GM19328 (cell line): ENCODE results near the gene CCR9.

Source experiments
- ATAC-seq: cut with Tn5 transposase; IDR thresholded peaks from one replicate; pipeline ENCODE4 v1.9.1; 2021; ENCODE audit warnings: mild to moderate bottlenecking, moderate library complexity; ENCODE audit not compliant: unreplicated experiment

Gene CCR9

DNA sequence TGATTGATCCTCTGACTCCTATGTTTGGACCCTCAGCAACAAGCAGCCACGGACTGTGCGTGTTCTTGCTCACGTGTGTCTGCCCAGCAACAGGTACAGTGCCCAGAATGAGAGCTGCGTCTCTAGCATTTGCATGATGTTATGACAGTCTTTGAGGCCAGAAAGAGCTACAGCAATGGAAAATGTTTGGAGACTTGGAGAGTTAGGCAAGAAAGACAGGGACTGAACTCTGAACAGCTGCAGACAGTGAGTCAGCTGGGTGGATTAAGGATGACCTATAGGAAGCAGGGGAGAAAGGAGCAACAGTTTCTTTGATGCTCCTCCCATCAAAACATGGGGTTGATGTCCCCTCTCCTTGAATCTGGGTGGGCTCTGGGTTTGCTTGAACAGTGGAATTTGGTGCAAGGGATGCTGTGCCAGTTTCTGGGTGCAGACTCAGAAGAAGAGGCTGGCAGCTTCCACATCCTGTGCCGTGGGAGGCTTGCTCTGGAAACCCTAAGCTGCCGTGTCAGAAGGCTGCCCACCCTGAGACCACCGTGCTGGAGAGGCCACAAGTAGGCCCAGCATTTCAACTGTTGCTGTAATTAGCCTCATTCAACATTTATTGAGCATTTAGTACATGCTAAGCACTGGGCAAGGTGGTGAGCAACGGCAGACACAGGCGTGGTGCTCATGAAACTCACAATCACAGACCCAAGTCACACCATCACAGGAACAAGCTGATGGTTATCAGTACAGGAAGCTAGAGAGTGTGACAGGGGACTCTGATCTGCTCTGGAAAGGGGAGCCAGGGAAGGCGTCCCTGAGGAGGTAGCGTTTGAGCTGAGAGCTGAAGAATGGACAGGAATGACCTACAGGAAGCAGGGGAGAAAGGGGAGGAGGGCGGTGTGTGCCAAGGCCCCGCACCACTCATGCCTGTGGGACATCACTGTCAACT, 21.7 kb downstream of the CCR9 start:
- ATAC-seq = no peak

DNA sequence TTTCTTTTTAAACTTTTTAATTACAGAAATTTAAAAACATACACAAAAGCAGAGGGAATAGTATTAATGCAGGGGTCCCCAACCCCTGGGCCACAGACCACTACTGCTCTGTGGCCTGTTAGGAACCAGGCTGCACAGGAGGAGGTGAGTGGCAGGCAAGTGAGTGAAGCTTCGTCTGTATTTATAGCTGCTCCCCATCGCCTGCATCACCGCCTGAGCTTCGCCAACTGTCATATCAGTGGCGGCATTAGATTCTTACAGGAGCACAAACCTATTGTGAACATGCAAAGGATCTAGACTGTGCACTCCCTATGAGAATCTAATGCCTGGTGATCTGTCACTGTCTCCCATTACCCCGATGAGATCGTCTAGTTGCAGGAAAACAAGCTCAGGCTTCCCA, 22.4 kb downstream of the CCR9 start:
- no peak for ATAC-seq

DNA sequence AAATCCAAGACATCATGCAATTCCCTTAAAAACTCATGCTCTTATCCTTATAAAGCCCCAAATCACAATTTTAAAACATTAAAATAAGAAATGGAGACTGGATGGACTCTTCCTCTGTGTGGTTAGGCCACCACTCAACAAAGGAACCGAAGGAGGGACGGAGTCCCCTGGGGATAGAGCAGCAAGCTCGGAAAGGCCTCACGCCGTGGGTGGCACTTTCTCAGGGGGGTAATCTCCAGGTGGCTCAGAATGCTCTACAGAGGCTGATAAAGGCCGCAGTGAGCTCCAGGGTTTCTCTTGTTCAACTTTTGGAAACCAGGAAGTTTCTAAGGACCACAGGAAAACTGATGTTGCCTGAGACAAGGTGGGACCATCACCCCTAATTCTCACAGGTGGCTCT, 23.2 kb downstream of the CCR9 start:
- no peak for ATAC-seq

DNA sequence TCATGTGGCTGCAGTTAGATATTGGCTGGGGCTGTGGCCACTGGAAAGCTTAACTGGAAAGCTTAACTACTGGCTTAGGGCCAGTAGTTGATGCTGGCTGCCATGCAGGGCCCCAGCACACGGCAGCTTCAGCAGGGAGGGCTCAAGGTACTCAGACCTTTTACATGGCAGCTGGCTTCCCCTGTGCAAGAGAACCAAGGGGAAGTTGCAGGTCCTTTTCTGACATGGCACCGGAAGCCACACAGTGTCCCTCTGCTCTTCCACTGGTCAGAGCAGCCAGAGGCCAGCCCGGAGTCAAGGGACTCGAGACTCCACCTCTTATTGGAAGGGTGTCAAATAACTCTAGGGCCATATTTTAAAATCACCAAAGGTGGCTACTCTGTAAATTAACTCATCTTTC, 24.5 kb downstream of the CCR9 start:
- no peak for ATAC-seq

DNA sequence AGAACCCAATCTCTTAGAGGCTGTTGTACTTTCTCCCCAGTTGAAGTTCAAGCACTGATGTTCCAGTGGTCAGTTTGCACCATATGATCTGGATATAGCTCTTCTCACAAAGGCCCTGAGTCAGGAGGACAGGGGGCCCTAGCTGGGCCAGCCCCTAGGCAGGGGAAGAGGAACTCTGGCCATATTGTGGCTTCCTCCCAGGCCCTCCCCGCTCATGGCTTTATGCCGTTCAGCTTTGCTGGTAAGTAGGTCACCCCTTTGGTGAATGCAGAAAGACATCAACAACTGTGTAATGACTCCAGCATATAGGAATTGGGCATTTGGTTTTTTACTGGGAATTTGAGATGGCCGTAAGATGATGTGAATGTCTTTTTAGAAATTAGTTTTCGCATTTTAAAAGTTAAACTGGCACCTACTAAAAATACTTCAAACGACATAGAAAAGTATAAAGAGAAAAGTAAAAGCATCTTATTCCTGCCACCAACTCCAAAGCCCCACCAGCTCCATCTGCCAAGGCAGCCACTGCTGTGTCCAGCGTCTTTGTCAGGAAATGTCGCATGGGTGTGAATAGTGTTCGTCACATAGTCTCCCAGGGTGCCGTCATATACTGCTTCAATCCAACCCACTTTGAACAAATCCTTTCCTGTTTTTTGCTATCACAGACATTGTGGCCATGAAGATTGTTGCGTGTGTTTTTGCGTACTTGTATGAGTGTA, 25.3 kb downstream of the CCR9 start:
- no peak for ATAC-seq

DNA sequence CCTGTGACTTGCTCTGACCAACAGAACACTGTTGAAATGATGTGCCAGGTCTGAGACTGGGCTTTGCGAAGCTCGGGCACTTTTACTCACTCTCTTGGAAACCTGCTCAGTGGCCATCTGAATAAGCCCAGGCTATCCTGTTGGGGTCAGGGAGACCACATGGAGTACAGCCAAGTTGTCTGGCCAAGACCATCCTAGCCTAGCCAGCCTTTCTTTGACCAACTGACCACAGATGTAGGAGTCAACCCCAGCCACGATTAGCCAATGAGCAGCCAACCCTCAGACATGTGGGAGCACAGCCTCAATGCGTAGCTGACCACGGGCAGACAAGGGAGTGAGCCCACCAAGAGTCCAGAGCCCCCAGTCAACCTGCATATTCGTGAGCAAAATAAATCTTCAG, 26.1 kb downstream of the CCR9 start:
- ATAC-seq = no peak

- ATAC-seq = no peak
Observed at GRCh38 chr3:45914362-45915058, 28.2 kb downstream of the CCR9 start.

- ATAC-seq = no peak
Observed at GRCh38 chr3:45915059-45915439, 28.7 kb downstream of the CCR9 start.

DNA sequence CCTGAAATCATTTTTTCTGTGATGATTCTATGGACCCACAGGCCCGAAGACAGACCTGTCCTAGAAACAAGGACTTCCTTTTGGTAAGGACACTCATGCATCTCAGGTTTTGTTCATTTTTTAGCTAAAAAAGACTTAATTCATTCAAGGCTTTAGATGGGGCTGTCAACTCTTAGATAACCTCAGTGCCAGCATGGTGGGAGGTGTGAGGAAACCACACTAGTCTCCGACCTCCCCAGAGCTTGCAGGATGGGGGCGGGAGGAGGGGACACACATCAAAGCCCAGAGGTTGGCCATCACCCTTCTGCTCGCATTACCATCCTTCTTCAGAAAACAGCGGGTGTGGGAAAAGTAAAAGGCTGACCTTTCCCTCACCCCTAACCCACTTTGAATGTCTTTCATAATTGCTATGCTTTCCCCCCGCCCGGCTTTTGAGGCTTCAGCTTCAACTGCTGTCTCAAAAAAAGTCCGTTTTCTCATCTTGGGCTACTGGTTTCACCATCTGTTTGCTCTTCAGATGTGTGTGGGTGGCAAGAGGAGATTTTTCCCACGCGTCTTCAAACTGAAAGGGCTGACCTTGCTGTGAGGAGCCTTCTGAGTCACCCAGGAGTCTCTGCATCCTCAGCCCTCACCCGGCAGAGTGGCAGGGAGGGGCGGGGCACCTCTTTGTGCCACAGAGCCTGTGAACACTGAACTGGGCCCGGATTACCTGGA, 29.3 kb downstream of the CCR9 start:
- ATAC-seq = peak; percentile 83

- ATAC-seq = no peak
Observed at GRCh38 chr3:45917146-45917898, 31.0 kb downstream of the CCR9 start.

DNA sequence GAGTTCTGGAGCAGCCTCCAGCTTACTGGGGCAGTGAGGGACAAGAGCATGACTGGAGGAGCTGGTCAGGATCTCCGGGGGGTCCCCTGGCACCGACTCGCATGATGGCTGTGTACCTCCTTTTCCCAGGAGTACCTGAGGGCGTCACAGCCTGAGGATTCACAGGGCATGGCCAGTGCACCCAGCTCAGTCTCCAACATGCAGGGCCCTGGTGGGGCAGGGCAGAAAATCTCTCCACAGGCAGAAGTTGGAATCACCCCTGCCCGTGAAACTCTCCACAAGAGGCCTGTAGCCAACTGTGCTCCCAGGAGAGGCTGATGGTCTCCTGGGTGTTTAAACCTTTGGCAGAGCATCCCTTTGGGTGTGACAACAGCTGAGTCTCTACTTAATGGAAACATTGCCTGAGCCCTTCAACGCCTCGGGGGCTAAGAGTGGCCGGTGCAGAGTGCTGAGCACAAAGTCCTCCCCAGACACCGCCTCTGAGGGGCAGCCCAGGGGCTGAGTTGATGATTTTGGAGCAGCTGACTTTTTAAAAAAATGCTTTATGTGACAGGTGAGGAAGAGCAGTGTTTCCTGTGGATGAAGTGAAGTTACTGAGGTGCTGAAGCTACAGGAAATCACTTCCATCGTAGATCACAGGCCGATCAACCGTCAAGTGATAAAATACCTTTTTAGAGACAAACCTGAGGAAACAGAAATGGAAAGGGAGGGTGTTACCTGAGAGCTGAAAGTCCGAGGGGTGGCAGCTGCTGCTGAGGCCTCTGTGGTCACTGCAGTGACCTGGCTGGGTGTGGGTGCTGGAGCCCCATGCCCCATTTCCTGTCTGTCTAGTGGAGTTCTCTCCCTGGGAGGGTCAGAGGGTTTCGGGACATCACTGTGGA, 35.1 kb downstream of the CCR9 start:
- ATAC-seq = no peak

- ATAC-seq = no peak
Observed at GRCh38 chr3:45922039-45922326, 35.6 kb downstream of the CCR9 start.

DNA sequence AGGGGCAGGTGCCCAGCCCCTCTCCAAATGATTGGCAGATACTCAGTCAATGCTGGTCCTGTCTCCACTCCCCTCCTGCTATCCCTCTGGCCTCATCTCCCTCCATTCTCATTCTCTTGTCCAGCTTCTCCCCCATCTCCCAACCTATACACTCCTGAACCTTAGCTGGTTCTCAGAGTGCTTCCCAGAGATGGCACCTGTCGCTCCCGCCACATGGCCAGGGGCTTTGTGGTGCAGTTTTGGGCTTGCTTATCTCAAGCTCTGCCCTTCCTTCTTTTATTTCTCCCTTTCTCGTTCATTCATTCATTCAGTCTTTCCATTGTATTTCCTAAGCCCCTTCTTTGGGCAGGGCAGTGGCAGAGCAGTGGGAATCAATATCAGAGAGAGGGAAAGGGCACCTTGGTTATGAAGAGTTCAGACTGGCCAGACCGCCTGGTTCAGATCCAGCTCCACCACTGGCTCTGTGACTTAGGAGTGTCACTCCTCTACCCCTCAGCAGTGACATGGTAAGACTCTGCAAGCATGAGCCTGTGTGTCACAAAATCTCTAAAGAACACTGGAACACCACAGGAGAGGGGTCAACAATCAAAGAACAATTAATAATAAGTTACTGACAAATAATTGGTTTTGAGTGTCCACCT, 36.7 kb downstream of the CCR9 start:
- ATAC-seq = no peak

GRCh38 chr3:45923755-45924154, 37.4 kb downstream of the CCR9 start:
- ATAC-seq = no peak

- no peak for ATAC-seq
Observed at GRCh38 chr3:45927881-45928280, 41.5 kb downstream of the CCR9 start.

- no peak for ATAC-seq
Observed at GRCh38 chr3:45929042-45929679, 42.8 kb downstream of the CCR9 start.

- no peak for ATAC-seq
Observed at GRCh38 chr3:45931496-45931895, 45.2 kb downstream of the CCR9 start.

DNA sequence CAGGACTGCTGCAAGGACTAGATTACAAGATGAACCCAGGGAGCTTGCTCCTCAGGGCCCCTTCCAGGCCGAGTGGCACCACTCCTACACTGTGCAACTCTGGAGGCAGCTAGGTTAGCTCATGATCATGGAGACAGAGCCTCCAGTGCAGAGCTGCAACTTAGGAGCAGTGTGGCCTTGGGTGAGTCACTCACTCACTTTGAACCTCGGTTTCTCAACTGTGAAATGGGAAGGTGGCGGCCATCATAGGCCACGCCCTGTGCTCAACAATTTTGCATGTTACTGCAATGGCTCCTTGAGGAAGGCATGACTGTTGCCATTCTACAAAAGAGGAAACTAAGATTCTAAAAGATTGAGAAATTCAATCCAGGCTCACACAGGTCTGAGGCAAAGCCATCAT, 45.8 kb downstream of the CCR9 start:
- no peak for ATAC-seq

DNA sequence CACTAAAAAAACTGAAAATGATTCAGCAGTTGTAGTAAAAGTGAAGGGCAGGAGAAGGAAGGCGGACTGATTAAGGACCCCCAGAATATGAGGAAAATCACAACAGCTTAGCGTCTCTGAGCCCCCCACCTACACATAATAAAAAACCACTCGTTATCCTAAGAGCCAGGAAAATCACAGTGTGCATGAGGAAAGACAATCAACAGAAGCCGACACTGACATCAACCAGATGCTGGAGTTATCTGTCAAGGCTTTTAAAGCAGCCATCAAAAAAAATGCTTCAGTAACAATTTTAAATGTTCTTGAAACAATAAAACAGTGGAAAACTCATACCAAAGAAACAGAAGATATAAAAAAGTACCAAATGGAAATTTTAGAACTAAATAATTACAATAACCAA, 47.2 kb downstream of the CCR9 start:
- no peak for ATAC-seq
